NCI-H128 (cell line): Measurements from ENCODE around the gene FARSA.
A peak's percentile ranks its signal among the peaks of the same experiment; 100 is the strongest.
"Not testable (repeated sequence)": the region's sequence is repeated elsewhere in the genome, so short reads cannot be mapped to it uniquely, and the experiment has no call there.

Experiments used
- DNase-seq: peaks from one replicate; lab custom pipeline; 2025; ENCODE audit not compliant: unreplicated experiment; lab: John Stamatoyannopoulos, UW

FARSA gene

DNA sequence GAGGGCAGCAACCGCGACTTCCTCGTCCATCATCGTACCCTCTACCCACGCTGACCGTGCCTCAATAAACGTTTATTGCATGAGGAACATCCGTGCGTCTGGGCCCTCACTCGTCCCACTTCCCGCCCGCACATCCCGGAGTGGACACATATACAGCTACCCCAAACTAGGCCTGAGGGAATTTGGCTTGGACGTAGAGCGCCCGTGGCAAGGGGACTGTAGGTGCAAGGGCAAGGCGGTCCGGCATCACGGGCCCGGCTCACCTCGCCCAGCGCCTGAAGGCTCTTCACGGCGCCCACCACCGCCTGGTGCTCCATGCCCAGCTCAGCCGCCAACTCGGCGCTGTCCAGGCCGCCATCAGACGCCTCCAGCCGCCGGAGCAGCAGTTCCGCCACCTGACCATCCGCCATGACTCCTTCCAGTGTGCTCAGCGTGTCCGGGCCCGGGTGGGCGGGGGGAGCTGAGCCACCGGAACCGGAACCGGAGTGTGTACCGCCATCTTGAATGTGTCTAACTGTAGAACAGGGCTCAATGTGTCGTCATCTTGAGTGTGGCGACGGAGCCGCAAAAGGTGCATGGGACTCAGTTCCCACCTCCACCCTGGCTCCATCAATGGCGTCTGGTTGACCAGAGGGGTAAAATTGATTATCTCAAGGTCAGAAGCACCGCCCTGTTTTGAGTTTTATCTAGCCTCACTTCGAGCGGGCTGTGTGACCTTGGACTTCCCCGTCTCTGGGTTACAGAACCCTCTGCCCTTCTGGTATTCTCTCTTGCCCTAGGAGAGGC, at the start of gene FARSA:
FARSA (minus strand) TSS at position 425 of the 786 bp plus-strand sequence; CDS start at position 410, 15 bp downstream.
- peak; percentile 77 for DNase-seq

DNA sequence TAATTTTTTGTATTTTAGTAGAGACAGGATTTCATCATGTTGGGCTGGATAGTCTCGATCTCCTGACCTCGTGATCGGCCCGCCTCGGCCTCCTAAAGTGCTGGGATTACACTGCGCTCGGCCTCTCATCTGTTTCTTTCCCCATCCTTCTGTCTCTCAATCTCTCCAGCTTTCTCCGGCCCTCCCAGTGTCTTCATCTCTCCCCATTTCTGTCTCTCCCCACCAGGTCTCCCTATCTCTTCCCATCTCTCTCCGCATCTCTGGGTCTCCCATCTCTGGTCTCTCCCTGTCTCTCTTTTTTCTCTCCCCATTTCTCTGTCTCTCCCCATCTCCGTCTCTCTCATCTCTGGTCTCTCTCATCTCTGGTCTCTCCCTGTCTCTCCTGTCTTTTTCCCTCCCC, 49.6 kb upstream of the FARSA start:
- DNase-seq = no peak

DNA sequence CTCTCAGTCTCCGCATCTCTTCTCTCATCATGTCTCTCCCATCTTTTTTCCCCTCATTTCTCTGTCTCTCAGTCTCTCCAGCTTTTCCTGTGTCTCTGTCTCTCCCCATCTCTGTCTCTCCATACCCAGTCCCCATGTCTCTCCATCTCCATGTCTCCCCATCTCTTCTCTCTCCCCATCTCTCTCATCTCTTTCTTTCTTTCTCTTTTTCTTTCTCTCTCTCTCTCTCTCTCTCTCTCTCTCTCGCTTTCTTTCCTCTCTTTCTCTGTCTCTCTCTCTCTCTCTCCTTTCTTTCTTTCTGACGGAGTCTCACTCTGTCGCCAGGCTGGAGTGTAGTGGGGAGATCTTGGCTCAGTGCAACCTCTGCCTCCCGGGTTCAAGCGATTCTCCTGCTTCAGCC, 49.1 kb upstream of the FARSA start:
- no peak for DNase-seq

DNA sequence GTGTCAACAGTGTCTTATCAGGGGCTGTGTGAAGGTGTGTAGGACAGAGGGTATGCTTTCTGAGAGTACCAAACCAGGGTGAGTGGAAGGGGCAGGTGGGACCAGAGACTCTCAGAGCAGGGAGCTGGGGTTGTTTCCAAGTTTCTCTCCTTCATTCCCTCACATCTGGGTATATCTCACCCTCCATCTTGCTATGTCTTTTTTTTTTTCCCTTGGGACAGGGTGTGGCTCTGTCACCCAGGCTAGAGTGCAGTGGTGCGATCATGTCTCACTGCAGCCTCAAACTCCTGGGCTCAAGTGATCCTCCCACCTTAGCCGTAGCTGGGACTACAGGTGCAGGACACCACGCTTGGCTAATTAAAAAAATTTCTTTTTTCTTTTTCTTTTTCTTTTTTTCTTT, 46.5 kb upstream of the FARSA start:
- no peak for DNase-seq

DNA sequence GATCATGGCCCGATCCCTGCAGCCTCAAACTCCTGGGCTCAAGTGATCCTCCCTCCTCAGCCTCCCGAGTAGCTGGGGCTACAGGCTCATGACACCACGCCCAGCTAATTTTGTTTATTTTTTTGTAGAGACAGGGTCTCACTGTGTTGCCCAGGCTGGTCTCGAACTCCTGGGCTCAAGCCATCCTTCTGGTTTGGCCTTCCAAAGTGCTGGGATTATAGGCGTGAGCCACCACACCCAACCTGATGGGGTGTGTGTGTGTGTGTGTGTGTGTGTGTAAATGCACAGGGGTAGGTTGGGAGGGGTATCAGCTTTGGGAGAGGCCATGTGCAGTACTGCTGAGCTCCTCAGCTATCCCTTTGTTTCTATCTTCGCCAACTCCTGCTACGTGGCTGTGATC, 42.6 kb upstream of the FARSA start:
- DNase-seq = not testable (repeated sequence)

DNA sequence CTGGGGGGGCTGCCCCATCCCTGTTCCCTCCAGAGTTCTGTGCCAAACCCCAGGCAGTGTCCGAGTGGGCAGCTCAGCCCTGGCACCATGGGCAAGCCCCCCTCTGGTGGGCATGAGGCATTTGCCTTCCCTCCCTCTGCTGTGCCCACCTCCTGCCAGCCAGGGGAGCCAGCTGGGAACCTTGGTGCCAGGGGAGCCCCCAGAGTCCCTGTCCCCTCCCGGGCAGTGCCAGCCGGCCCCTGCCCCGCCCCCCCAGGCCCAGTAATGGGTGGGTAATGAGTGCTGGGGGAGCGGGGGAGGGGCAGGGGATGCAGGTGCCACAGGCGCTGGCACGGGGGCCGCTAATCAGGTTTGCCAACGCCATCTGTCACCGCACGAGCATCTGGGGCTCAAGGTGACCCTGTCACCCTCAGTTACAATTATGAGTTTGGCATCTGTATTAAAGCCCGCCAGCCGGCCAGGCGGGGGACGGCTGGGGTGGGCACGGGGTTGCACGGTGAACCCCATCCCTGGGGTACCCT, 41.8 kb upstream of the FARSA start:
- no peak for DNase-seq

DNA sequence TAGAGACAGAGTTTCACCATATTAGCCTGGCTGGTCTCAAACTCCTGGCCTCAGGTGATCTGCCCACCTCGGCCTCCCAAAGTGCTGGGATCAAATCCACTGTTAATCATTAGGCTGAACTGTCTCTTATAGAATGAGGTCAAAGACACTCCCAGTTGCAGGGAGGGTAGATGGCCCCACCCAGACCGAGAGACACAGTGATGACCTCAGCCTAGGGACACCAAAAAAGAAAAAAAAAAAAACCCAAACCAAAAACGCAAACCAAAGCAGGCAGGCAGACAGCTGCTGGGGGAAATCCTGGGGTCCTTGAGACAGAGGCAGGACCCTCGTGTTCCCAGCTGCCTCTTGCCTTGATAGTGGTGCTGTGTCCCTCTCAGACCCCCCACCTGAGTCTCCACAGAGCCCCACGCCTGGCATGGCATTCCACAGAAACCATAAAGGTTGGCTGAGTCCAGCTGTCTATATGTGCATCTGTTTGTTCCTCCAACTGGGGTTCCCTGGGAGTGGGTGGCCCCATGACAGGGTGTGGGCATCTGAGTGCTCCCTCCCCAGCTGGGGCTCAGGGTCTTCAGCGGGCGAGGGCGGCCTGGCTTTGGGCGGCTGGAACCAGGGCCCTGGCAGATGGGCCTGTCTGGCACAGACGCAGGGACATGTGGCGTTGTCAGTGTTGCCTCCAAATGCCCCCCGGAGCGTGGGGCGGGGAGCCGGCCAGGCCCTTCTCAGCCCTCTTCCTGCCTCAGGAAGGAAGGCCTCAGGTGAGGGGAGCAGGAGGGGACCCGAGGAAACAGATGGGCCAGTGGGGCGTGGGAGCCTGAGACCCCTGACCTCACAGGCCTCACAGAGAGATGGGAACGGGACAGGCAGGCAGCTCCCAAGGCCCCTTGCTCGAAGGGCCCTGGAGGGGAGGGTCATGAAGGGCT, 41.0 kb upstream of the FARSA start:
- DNase-seq = no peak

DNA sequence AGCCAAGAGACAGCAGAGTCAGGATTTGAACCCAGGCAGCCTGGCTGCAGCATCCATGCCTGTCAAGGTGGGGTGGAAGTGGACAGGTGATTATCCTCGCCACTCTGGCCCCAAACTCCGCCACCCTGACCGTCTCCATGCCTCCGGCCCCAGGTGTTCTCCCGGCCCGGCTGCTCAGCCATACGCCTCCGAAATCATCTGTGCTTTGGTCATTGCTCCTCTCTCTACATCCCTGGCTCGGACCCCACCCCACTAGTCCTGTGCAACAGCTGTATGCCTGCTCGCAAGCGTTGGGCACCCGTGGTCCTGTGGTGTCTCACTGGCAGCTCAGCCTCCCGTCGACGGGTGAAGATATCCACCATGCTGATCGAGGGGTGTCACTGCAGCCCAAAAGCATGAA, 39.7 kb upstream of the FARSA start:
- no peak for DNase-seq

DNA sequence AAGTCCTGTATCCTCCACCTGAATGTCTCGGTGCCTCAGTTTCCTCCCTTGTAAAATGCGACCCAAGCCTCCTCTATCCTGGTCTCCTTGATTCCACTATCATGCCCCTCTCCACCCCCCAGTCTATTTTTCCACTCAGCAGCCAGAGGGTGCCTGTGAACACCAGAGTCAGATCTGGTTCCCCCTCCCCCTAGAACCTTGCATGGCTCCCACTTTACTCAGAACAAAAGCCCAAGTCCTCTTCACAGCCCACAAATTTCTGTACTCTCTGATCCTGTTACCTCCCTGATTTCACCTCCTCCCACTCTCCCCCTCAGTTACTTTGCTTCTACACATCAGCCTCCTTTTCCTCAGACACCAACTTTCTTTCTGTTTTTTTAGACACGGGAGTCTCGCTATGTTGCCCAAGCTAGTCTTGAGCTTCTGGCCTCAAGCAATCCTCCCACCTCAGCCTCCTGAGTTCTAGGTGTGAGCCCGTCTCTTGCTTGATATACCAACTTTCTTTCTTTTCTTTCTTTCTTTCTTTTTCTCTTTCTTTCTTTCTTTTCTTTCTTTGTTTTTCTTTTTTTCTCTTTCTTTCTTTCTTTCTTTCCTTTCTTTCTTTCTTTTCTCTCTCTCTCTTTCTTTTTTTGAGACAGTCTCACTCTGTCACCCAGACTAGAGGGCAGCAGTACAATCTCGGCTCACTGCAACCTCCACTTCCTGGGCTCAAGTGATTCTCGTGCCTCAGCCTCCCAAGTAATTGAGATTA, 36.7 kb upstream of the FARSA start:
- DNase-seq = no peak

DNA sequence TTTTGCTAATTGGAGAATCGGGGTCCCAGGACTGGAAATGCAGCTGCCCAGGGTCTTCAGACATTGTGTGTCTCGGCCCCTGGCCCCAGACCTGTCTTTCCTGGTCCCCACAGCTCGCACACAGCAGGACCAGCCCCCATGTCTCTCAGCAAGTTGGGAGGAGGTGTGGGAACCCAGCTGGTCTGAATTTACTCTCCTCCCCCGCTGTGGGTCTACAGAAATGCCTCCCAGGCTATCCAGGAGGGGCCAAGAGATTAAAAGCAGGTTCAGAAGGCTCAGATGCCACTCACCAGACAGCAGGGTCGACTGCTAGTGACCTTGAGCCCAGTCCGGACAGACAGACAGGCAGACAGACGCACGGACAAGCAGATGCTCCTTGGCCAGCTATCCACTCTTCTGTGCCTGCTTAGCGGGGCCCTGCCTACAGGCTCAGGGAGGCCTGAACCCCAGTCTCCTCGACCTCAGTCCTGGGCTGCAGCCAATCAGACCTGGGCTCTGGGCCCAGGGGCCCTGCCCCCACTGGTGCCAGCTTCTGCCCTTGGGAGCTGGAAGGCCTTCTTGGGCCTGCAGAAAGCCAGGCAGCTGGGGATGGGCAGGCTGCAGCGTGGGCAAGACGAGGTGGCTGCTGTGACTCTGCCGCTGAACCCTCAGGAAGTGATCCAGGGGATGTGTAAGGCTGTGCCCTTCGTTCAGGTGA, 35.9 kb upstream of the FARSA start, which contains the start of gene DAND5:
DAND5 (plus strand) TSS at position 285 of the 697 bp plus-strand sequence; CDS start at position 370, 85 bp downstream.
- DNase-seq = no peak

DNA sequence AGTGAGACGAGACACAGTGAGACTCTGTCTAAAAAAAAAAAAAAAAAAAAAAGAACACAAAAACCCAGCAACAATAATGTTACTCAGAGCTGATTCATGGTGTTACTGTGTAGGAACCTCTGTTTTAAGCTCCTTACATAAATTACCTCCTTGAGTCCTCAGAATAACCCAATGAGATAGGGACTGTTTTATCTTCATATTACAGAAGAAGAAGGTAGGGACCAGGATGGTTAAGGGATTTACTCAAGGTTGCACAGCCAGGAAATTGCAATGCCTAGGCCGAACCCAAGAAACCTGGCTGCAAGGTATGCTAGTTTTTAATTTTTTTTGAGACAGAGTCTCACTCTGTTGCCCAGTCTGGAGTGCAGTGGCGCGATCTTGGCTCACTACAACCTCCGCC, 34.4 kb upstream of the FARSA start:
- DNase-seq = no peak

DNA sequence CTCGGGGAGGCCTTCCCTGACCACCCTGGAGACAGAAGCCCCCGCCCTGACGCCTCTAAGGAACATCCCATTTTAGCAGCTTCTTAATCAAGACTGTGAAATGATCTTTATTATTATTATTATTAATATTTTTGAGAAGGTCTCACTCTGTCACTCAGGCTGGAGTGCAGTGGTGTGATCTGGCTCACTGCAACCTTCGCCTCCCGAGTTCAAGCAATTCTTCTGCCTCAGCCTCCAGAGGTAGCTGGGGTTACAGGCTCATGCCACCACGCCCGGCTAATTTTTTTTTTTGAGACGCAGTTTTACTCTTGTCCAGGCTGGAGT, 32.3 kb upstream of the FARSA start:
- DNase-seq = no peak

DNA sequence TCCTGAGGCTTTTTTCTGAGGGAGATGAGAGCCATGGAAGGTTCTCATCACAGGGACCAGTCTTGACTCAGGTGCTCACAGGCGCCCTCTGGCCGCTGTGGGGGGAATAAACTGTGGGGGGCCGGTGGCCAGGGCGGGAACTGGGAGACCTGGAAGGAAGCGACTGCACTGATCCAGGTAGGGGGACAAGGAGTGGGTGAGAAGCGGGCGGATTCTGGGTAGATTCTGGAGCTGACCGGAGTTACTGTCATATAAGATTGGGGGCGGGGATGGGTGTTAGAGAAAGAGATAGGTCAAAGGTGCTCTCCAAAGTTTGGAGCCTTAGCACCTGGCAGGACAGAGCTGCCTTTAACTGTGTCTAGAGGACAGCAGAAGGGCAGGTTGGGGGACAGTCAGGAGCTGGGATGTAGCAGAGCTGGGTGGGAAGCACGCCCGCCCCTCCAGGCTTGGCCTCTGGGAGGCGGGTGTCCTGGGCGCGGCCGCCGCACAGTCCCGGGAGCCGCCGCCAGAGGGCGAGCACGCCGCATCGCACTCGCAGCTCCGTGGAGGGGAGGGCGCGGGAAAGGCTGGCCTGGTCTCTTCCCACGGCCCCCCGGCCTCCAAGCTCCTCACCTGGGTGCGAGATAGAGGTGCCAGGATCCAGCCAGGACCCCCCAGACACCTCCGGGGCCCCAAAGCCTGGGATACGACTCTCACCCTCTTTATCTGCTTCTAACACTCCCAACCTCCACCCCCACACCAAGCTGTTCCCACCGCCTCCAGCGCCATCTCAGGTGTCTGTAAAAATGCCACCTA, 31.7 kb upstream of the FARSA start:
- peak; percentile 63 for DNase-seq

DNA sequence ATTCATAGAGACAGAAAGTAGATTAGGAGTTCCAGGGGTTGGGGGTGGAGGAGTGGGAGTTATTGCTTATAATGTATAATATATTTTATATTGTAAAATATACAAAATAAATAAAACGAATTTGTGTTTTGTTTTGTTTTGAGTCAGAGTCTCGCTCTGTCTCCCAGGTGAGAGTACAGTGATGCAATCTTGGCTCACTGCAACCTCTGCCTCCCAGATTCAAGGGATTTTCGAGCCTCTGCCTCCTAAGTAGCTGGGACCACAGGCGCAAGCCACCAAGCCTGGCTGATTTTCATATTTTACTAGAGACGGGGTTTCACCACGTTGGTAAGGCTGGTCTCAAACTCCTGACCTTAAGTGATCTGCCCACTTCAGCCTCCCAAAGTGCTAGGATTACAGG, 26.0 kb upstream of the FARSA start:
- no peak for DNase-seq

DNA sequence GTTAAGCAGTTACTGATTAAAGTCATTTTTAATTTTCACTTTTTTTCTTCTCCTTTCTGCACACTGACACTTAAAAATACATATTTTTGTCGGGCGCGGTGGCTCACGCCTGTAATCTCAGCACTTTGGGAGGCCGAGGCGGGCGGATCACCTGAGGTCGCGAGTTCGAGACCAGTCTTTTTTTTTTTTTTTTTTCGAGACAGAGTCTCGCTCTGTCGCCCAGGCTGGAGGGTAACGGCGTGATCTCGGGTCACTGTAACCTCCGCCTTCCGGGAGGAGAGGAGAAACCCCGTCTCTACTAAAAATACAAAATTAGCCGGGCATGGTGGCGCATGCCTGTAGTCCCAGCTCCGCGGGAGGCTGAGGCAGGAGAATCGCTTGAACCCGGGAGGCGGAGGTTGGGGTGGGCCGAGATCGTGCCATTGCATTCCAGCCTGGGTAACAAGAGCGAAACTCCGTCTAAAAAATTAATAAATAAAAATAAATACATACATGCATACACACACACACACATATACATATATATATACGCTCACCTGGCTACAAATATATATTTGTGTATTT, 24.0 kb upstream of the FARSA start:
- DNase-seq = not testable (repeated sequence)

DNA sequence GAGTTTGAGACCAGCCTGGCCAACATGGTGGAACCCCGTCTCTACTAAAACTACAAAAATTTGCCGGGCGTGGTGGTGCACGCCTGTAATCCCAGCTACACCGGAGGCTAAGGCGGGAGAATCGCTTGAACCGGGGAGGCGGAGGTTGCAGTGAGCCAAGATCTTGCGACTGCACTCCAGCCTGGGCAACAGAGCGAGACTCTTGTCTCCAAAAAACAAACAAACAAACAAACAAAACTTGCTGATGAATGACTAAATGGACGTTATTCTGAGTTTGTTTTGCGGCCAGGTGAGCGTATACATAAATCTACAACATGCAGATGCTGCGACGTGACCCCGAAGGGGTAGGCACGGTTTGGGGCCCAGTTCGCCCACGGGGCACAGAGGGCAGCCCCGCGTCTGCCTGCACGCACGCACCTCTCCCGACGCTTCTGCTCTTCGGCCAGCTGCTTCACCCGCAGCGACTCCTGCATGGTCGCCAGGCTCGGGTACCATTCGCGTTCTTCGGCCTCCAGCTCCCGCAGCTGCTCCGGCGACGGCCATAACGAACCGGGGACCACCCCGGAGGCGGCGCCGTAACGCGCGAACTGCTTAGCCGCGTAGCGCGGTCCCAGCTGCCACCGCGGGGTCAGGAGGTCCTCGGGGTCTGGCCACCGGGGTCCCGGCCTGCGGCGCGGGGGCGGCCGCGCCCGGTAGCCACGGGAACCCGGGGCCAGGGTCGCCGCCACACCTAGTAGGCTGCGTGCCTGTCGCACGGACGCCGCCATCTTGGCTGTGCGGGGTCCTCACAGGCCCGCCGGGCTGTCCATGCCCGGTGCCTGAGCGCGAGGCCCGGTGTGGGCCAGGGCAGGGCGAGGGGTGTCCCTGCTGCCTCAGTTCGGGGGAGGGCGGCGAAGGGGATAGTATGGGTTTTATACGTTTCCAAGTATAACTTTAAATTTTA, 23.2 kb upstream of the FARSA start, which contains the start of gene GADD45GIP1:
GADD45GIP1 (minus strand) TSS at position 778 of the 943 bp plus-strand sequence; CDS start at position 767, 11 bp downstream.
- DNase-seq = no peak

DNA sequence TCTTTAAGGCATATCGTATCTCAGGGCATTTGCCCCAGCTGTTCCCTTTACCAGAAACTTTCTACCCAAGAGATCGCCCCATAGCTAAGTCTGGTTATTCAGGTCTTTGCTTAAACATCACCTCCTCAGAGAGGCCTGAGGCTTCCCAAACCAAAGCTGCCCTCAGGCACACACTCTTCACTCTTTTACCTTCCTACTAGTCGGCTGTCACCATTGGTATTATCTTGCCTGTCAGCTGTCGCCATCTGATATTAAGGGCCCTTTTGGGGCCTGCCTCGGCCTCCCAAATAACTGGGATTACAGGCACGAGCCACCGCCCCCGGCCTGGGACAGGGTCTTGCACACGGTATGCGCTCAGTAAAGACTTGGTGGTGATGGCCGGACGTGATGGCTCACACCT, 22.5 kb upstream of the FARSA start:
- no peak for DNase-seq

DNA sequence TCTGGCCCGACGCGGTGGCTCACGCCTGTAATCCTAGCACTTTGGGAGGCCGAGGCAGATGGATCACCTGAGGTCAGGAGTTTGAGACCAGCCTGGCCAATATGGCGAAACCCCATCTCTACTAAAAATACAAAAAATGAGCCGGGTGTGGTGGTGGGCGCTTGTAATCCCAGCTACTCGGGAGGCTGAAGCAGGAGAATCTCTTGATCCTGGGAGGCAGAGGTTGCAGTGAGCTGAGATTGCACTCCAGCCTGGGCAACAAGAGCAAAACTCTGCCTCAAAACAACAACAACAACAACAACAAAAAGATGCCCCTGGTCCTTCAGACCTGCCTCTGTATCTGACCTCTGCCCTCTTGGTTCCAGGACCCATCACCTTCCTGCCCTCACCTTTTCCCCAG, 22.1 kb upstream of the FARSA start:
- DNase-seq = not testable (repeated sequence)
